Left kidney (tissue), 2 donors: ENCODE measurements around the gene CLIC1. TPM values are rescaled to one million over a fixed set of nuclear protein-coding genes. Genes with fewer than 3 reads are reported as not detected.

Experiments used
- DNase-seq: peaks from one replicate; pipeline ENCODE4 v3.0.0-alpha.2; 2013
- polyA plus RNA-seq: library from polyadenylated mRNA; unstranded; fragments of 120-200 nt; gene quantifications from one replicate; pipeline ENCODE4 v1.2.1, GENCODE V29; 2013; ENCODE audit not compliant: insufficient read length

The CLIC1 gene
- polyA plus RNA-seq, 1 donor = 268 TPM

GRCh38 chr6:31740397-31741223, 4.3 kb upstream of the CLIC1 start:
- DNase-seq = no peak

- DNase-seq = peak; percentile 99
Observed at GRCh38 chr6:31739639-31740396, 3.5 kb upstream of the CLIC1 start, which contains the start of gene MSH5. TSS of gene MSH5 (plus strand) at chr6:31740005. CDS start at chr6:31740467, 462 bp downstream.

- DNase-seq = peak; percentile 79
Observed at GRCh38 chr6:31737991-31738979, 2.0 kb upstream of the CLIC1 start.

- DNase-seq = peak; percentile 83
Observed at GRCh38 chr6:31737315-31737990, 1.1 kb upstream of the CLIC1 start.

- no peak for DNase-seq
Observed at GRCh38 chr6:31736768-31737314, 511 bp upstream of the CLIC1 start.

- no peak for DNase-seq
Observed at GRCh38 chr6:31734821-31735406, 1.4 kb downstream of the CLIC1 start.

GRCh38 chr6:31734247-31734820, 2.0 kb downstream of the CLIC1 start:
- DNase-seq = no peak

GRCh38 chr6:31733734-31734133, 2.6 kb downstream of the CLIC1 start:
- no peak for DNase-seq

GRCh38 chr6:31732029-31732428, 4.3 kb downstream of the CLIC1 start:
- no peak for DNase-seq

- DNase-seq = no peak
Observed at GRCh38 chr6:31730631-31731086, 5.7 kb downstream of the CLIC1 start.

GRCh38 chr6:31729979-31730630, 6.2 kb downstream of the CLIC1 start:
- peak; percentile 94 for DNase-seq

- DNase-seq = peak; percentile 94
Observed at GRCh38 chr6:31729515-31729978, 6.8 kb downstream of the CLIC1 start.

- DNase-seq = no peak
Observed at GRCh38 chr6:31728767-31729514, 7.4 kb downstream of the CLIC1 start, which contains the start of gene DDAH2. TSS of gene DDAH2 (minus strand) at chr6:31729299. CDS start at chr6:31729161, 138 bp downstream.

GRCh38 chr6:31727717-31728671, 8.3 kb downstream of the CLIC1 start:
- DNase-seq = no peak

GRCh38 chr6:31727034-31727716, 9.2 kb downstream of the CLIC1 start:
- no peak for DNase-seq

GRCh38 chr6:31725502-31726350, 10.6 kb downstream of the CLIC1 start:
- DNase-seq = no peak
